Omental fat pad (tissue), 4 donors: ENCODE results near the gene DUSP16. TPM values are rescaled to one million over a fixed set of nuclear protein-coding genes. Genes with fewer than 3 reads are reported as not detected.

Experiments
- ATAC-seq: fragments of 150-250 bp; one replicate; pipeline ENCODE4 v1.9.1; 2016; ENCODE audit warnings: mild to moderate bottlenecking, moderate library complexity; ENCODE audit not compliant: low FRiP score
- DNase-seq: peaks from one replicate; pipeline ENCODE4 v3.0.0-alpha.2; 2019; ENCODE audit warnings: low spot score
- total RNA-seq, 4 donors: library from RNA; depleted of rRNA; stranded (reverse); fragments of >200 nt; gene quantifications; one replicate each; pipeline ENCODE4 v1.1.0, GENCODE V29; 2016
- TF ChIP-seq, protein P1 (sequence below), 3 donors: fragments of 450-650 bp; IDR thresholded peaks; one replicate each; pipeline ENCODE4 v1.5.1; 2016 to 2017; ENCODE audit warnings: antibody characterized with exemption in 3 of 3, mild to moderate bottlenecking in 3 of 3, moderate library complexity in 2 of 3

DUSP16 gene
- total RNA-seq, 4 donors from 2014 or later: 18.2 to 29.6 (median 18.7) TPM

DNA sequence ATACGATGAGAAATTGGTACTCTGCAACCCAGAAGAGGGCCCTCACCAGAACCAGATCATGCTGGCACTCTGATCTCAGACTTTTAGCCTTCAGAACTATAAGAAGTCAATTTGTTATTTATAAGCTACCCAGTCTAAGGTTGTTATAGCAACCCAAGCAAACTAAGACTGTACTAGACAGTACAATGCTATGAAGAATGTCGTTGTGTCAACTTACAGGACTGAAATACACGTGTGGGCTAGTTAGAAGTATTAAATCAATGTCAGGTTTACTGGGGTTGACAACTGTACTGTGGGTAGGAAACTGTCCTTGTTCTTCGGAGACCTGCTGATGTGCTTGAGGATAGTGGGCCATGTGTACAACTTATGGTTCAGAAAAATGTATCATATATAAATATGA lies 19.7 kb downstream of the DUSP16 start:
- TF ChIP-seq, protein P1, sequence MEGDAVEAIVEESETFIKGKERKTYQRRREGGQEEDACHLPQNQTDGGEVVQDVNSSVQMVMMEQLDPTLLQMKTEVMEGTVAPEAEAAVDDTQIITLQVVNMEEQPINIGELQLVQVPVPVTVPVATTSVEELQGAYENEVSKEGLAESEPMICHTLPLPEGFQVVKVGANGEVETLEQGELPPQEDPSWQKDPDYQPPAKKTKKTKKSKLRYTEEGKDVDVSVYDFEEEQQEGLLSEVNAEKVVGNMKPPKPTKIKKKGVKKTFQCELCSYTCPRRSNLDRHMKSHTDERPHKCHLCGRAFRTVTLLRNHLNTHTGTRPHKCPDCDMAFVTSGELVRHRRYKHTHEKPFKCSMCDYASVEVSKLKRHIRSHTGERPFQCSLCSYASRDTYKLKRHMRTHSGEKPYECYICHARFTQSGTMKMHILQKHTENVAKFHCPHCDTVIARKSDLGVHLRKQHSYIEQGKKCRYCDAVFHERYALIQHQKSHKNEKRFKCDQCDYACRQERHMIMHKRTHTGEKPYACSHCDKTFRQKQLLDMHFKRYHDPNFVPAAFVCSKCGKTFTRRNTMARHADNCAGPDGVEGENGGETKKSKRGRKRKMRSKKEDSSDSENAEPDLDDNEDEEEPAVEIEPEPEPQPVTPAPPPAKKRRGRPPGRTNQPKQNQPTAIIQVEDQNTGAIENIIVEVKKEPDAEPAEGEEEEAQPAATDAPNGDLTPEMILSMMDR (IDR thresholded peaks at IDR 0.05): no peak
- ATAC-seq (no peak), DNase-seq (no peak)

GRCh38 chr12:12542286-12542685 lies 20.4 kb downstream of the DUSP16 start:
- DNase-seq (no peak), ATAC-seq (no peak)
- TF ChIP-seq, protein P1 (IDR thresholded peaks at IDR 0.05): no peak

DNA sequence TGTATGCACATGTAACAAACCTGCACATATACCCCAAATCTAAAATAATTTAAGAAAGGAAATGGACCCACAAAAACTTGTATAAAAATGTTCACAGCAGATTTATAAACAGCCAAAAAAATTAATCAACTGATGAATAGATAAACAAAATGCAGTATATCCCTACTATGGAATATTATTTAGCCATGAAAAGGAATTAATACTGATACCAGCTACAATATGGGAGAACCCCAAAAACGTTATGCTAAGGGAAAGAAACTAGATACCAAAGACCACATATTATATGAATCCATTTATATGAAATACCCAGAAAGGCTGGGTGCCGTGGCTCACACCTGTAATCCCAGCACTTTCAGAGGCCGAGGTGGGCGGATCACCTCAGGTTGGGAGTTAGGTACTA lies 20.9 kb downstream of the DUSP16 start:
- ATAC-seq: no peak
- TF ChIP-seq, protein P1 (IDR thresholded peaks at IDR 0.05): no peak
- no peak for DNase-seq

DNA sequence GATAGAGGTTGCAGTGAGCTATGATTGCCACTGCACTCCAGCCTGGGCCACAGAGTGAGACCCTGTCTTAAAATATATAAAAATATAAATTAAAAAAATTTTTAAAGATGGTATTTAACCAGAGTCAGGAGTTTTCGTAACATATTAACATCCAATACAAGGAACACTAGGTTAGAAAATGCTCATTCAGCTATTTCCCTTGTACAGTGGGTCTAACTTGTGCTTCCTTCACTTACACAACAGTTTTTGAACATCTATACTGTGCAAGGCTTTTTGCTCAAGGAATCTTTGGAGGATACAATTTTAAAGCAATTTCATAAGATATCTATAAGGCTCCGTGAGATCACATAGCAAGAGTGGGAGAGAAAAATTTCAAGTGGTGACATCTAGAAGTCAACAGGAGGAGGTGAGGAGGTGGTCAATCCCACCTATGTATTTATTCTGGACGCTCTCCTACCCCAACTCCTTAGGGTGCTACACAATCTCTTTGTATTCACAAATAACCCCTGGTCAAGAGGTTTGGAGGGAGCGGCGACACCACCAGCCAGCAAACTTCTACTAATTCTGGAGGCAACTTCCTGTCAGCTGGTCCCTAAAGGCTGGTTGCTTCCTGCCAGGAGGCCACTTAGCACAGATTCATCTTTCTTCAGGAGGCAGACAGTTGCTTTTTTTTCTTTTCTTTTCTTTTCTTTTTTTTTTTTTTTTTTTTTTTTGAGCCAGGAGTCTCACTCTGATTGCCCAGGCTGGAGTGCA lies 22.2 kb downstream of the DUSP16 start:
- no peak for ATAC-seq

GRCh38 chr12:12539028-12539810 lies 23.4 kb downstream of the DUSP16 start:
- no peak for DNase-seq
- TF ChIP-seq, protein P1 (IDR thresholded peaks at IDR 0.05): no peak
- ATAC-seq: no peak

More for the DNA sequence above, 22.2 kb downstream of the DUSP16 start:
- DNase-seq: no peak
- TF ChIP-seq, protein P1 (IDR thresholded peaks at IDR 0.05): no peak

- TF ChIP-seq, protein P1 (IDR thresholded peaks at IDR 0.05): no peak
- no peak for ATAC-seq
- DNase-seq: no peak
These were observed 24.1 kb downstream of the DUSP16 start for GRCh38 chr12:12538535-12538934.
